Keratinocyte (primary cell): Measurements from ENCODE around the gene LRRFIP2. TPM values are rescaled to one million over a fixed set of nuclear protein-coding genes. Genes with fewer than 3 reads are reported as not detected.

Experiments used
- DNase-seq: peaks from one replicate; pipeline ENCODE4 v3.0.0-alpha.2; 2011; ENCODE audit warnings: low read depth, missing footprints, low spot score
- FAIRE-seq: peaks from 2 replicates; lab custom pipeline; 2011; peaks lifted over from hg19 to GRCh38; lab: Jason Lieb, UNC
- H2AFZ ChIP-seq: 2 replicates; pipeline ENCODE4 v1.6.0; 2012; ENCODE audit warnings: low read length, control low read depth, inconsistent platforms; ENCODE audit not compliant: control insufficient read depth
- H3K27ac ChIP-seq: 2 replicates; pipeline ENCODE4 v1.5.1; 2011; ENCODE audit warnings: low read length; ENCODE audit not compliant: control insufficient read depth, insufficient read depth
- H3K27me3 ChIP-seq: 3 replicates; pipeline ENCODE4 v1.6.0; 2011; ENCODE audit warnings: low read length; ENCODE audit not compliant: control insufficient read depth, insufficient read depth; ENCODE audit errors: extremely low read depth
- H3K36me3 ChIP-seq, 2 experiments: 2 replicates in 1 of 2; 3 replicates in 1 of 2; pipeline ENCODE4 v1.5.1; 2011; ENCODE audit warnings: low read length in 2 of 2, mild to moderate bottlenecking in 1 of 2; ENCODE audit not compliant: control insufficient read depth in 2 of 2, insufficient read depth in 2 of 2; ENCODE audit errors: extremely low read depth in 1 of 2
- H3K4me1 ChIP-seq: 3 replicates; pipeline ENCODE4 v1.5.1; 2011; ENCODE audit warnings: low read length; ENCODE audit not compliant: control insufficient read depth, insufficient read depth; ENCODE audit errors: extremely low read depth
- H3K4me2 ChIP-seq: 3 replicates; pipeline ENCODE4 v1.6.0; 2011; ENCODE audit warnings: low read depth, low read length; ENCODE audit not compliant: control insufficient read depth, insufficient read depth; ENCODE audit errors: extremely low read depth
- H3K4me3 ChIP-seq, 3 experiments: fragments of 200-600 bp in 1 of 3; sonication (generic) in 1 of 3; 2 replicates in 2 of 3; 3 replicates in 1 of 3; pipeline ENCODE4 v1.5.1; 2011 to 2016; ENCODE audit warnings: low read length in 3 of 3, mild to moderate bottlenecking in 3 of 3, control low read depth in 2 of 3, inconsistent platforms in 1 of 3, low read depth in 1 of 3, mixed read lengths in 1 of 3, mixed run types in 1 of 3, moderate library complexity in 1 of 3; ENCODE audit not compliant: control insufficient read depth in 2 of 3, insufficient read depth in 2 of 3; ENCODE audit errors: extremely low read depth in 1 of 3
- H3K79me2 ChIP-seq: 2 replicates; pipeline ENCODE4 v1.6.0; 2012; ENCODE audit warnings: low read length; ENCODE audit not compliant: control insufficient read depth, insufficient read depth
- H3K9ac ChIP-seq: 3 replicates; pipeline ENCODE4 v1.6.0; 2011; ENCODE audit warnings: low read length; ENCODE audit not compliant: control insufficient read depth, insufficient read depth; ENCODE audit errors: extremely low read depth
- H3K9me1 ChIP-seq: 3 replicates; pipeline ENCODE4 v1.6.0; 2011; ENCODE audit warnings: low read length; ENCODE audit not compliant: control insufficient read depth, insufficient read depth; ENCODE audit errors: extremely low read depth
- H3K9me3 ChIP-seq: 2 replicates; pipeline ENCODE4 v1.5.1; 2012; ENCODE audit warnings: low read depth, low read length; ENCODE audit not compliant: control insufficient read depth
- H4K20me1 ChIP-seq: 3 replicates; pipeline ENCODE4 v1.6.0; 2011; ENCODE audit warnings: low read length; ENCODE audit not compliant: control insufficient read depth, insufficient read depth; ENCODE audit errors: extremely low read depth
- CTCF ChIP-seq, 3 experiments: IDR thresholded peaks in 1 of 3; conservative IDR thresholded peaks in 1 of 3; optimal IDR thresholded peaks in 1 of 3; 2 replicates in 2 of 3; 3 replicates in 1 of 3; pipeline versions ENCODE3 to v1.5.1; 2011; ENCODE audit warnings: low read length in 3 of 3, mild to moderate bottlenecking in 3 of 3, moderate library complexity in 2 of 3, control low read depth in 1 of 3, inconsistent platforms in 1 of 3; ENCODE audit not compliant: insufficient read depth in 2 of 3; ENCODE audit errors: extremely low read depth in 1 of 3
- EZH2 ChIP-seq: IDR thresholded peaks from one replicate; pipeline ENCODE4 v1.6.1; 2012; ENCODE audit warnings: inconsistent platforms, mild to moderate bottlenecking, low read length, moderate library complexity
- dilution Hi-C: fragments of 300-500 bp; cut with MboI; formaldehyde crosslinking; loops from one replicate; pipeline ENCODE4 v1.7.0; 2020; ENCODE audit warnings: low sequenced_read_pairs; ENCODE audit not compliant: extremely low pct_ligation_motif_present
- polyA plus RNA-seq, 5 experiments: library from polyadenylated mRNA; depleted of rRNA in 3 of 5; stranded (reverse) in 3 of 5; stranded (forward) in 1 of 5; unstranded in 1 of 5; fragments of >200 nt; gene quantifications; 1 replicate in 1 of 5; 2 replicates in 3 of 5; 3 replicates in 1 of 5; pipeline versions ENCODE4 v1.2.1 to v1.2.3, GENCODE V29; 2011 to 2012; ENCODE audit warnings: missing spikeins in 2 of 5, low read depth in 1 of 5, low replicate concordance in 1 of 5

Gene LRRFIP2
- polyA plus RNA-seq, 1 donor (not counting 4 experiments of a cell fraction or from before 2014, with no cell fraction given) = 70.3 TPM

GRCh38 chr3:37135561-37135960 lies 38.8 kb downstream of the LRRFIP2 start:
- dilution Hi-C loops = no loop called here

GRCh38 chr3:37132334-37132733 lies 42.0 kb downstream of the LRRFIP2 start:
- no peak for DNase-seq
- TF ChIP-seq CTCF (optimal IDR thresholded peaks at IDR 0.05 in 1 of 3, IDR thresholded peaks at IDR 0.05 in 1 of 3, conservative IDR thresholded peaks at IDR 0.05 in 1 of 3; ENCODE audit: extremely low read depth in 1 of 3, insufficient read depth in 2 of 3, low read length in 3 of 3) = no peak
- TF ChIP-seq EZH2 = no peak
- dilution Hi-C loops = no loop called here
- H3K9me1 ChIP-seq = peaks cover 5% of the 10 kb centered on the region
- peaks cover 4 to 7% of the 10 kb centered on the region in 2 experiments for H3K36me3 ChIP-seq
- FAIRE-seq = no peak
- no peak overlapping the region for H3K9ac ChIP-seq
- H3K4me1 ChIP-seq = peaks cover 9% of the 10 kb centered on the region
- H3K79me2 ChIP-seq = peaks cover 74% of the 10 kb centered on the region
- H3K4me3 ChIP-seq = no peak overlapping the region
- no peak overlapping the region for H2AFZ ChIP-seq
- no peaks in the 10 kb centered on the region for H4K20me1 ChIP-seq
- no peak overlapping the region for H3K4me2 ChIP-seq
- no peak overlapping the region for H3K27ac ChIP-seq
- H3K9me3 ChIP-seq = no peaks in the 10 kb centered on the region
- no peaks in the 10 kb centered on the region for H3K27me3 ChIP-seq

More at GRCh38 chr3:37135561-37135960, 38.8 kb downstream of the LRRFIP2 start:
- H4K20me1 ChIP-seq = no peaks in the 10 kb centered on the region
- H3K79me2 ChIP-seq = peaks cover 75% of the 10 kb centered on the region
- TF ChIP-seq EZH2 = no peak
- H3K36me3 ChIP-seq = peaks cover 0 to 7% of the 10 kb centered on the region in 2 experiments
- H3K9ac ChIP-seq = no peak overlapping the region
- H3K4me1 ChIP-seq = peaks cover 4% of the 10 kb centered on the region
- no peak overlapping the region for H3K4me3 ChIP-seq
- H3K9me3 ChIP-seq = no peaks in the 10 kb centered on the region
- no peaks in the 10 kb centered on the region for H3K27me3 ChIP-seq
- no peak overlapping the region for H3K4me2 ChIP-seq
- no peak for FAIRE-seq
- peaks cover 3% of the 10 kb centered on the region for H3K9me1 ChIP-seq
- no peak overlapping the region for H2AFZ ChIP-seq
- H3K27ac ChIP-seq = no peak overlapping the region
- DNase-seq = no peak

- H3K79me2 ChIP-seq = peaks cover 70% of the 10 kb centered on the region
These were observed 42.6 kb downstream of the LRRFIP2 start for GRCh38 chr3:37131860-37132144.

More at GRCh38 chr3:37131860-37132144, 42.6 kb downstream of the LRRFIP2 start:
- TF ChIP-seq EZH2 (no peak), CTCF (optimal IDR thresholded peaks at IDR 0.05 in 1 of 3, IDR thresholded peaks at IDR 0.05 in 1 of 3, conservative IDR thresholded peaks at IDR 0.05 in 1 of 3; ENCODE audit: extremely low read depth in 1 of 3, insufficient read depth in 2 of 3, low read length in 3 of 3) (no peak)
- Histone ChIP-seq H3K9me3 (no peaks in the 10 kb centered on the region), H3K9me1 (peaks cover 5% of the 10 kb centered on the region), H2AFZ (no peak overlapping the region), H4K20me1 (no peaks in the 10 kb centered on the region), H3K4me1 (peaks cover 9% of the 10 kb centered on the region), H3K4me2 (no peak overlapping the region), H3K27me3 (no peaks in the 10 kb centered on the region), H3K27ac (no peak overlapping the region), H3K9ac (no peak overlapping the region), H3K36me3 (peaks cover 6 to 7% of the 10 kb centered on the region in 2 experiments), H3K4me3 (no peak overlapping the region)
- dilution Hi-C loops = no loop called here
- no peak for DNase-seq
- FAIRE-seq = no peak
